ENCODE results near the gene RHOBTB1. TPM values are rescaled to one million over a fixed set of nuclear protein-coding genes. Genes with fewer than 3 reads are reported as not detected.

The RHOBTB1 gene
- total RNA-seq, 6 donors from 2014 or later: 10.4 to 28.3 (median 13.7) TPM

DNA sequence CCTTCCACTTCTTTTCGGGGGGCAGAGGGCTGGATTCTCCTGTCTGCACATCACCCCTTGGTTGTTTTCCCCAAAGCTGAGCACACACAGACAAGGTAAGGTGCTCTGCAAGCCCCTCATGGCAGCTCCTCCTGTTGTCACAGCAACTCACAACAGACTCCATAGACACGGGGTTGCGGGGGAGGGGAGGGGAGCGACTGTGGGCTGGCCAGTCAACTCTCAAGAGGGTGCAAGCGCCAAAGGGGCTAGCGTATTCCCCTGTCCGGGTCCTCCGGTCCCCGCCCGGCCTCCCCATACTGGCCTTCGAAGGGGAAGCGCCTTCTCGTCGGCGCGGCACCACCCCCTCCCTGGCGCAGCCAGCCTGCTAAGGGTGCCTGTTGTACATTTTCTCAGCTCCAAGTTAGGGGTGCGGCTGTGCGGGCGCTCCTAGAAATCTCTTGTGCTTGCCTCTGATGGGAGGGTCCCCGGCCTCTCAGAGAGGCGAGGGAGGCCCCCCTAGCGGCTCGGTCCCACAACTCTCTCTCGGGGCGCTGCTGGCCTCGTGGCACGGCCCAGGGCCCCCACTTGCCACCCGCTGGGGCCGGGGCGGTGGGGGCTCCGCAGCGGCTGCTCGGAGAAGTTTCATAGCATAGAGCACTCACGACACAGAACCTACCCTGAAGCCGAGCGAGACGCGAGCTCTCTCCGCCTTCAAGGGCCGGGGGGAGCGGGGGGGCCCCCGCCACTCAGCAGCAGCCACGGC, 498 bp downstream of the RHOBTB1 start:
- TF ChIP-seq POLR2A (IDR thresholded peaks at IDR 0.05) (no peak), POLR2AphosphoS5 (IDR thresholded peaks at IDR 0.05) (no peak), EP300 (IDR thresholded peaks at IDR 0.05) (no peak)
- TF ChIP-seq, protein P1, sequence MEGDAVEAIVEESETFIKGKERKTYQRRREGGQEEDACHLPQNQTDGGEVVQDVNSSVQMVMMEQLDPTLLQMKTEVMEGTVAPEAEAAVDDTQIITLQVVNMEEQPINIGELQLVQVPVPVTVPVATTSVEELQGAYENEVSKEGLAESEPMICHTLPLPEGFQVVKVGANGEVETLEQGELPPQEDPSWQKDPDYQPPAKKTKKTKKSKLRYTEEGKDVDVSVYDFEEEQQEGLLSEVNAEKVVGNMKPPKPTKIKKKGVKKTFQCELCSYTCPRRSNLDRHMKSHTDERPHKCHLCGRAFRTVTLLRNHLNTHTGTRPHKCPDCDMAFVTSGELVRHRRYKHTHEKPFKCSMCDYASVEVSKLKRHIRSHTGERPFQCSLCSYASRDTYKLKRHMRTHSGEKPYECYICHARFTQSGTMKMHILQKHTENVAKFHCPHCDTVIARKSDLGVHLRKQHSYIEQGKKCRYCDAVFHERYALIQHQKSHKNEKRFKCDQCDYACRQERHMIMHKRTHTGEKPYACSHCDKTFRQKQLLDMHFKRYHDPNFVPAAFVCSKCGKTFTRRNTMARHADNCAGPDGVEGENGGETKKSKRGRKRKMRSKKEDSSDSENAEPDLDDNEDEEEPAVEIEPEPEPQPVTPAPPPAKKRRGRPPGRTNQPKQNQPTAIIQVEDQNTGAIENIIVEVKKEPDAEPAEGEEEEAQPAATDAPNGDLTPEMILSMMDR (IDR thresholded peaks at IDR 0.05): no peak
- Histone ChIP-seq H3K27me3 (peaks cover 0 to 7% (median 0%) of the 10 kb centered on the region in 4 donors), H3K36me3 (peaks cover 0 to 3% (median 0%) of the 10 kb centered on the region in 4 donors), H3K4me3 (peak overlapping the region; percentile 54 to 89 (median 68)), H3K27ac (peak overlapping the region; percentile 96 to 98 (median 96)), H3K4me1 (peaks cover 13 to 32% (median 23%) of the 10 kb centered on the region in 4 donors), H3K9me3 (no peaks in the 10 kb centered on the region)
- 1 to 2% methylated on average over 7 to 42 of the region's 44 CpGs for WGBS, 2 donors
- DNase-seq: peak; percentile 65 to 91
- peak; percentile 73 to 84 for ATAC-seq (ENCODE audit: low FRiP score in 2 of 2)

DNA sequence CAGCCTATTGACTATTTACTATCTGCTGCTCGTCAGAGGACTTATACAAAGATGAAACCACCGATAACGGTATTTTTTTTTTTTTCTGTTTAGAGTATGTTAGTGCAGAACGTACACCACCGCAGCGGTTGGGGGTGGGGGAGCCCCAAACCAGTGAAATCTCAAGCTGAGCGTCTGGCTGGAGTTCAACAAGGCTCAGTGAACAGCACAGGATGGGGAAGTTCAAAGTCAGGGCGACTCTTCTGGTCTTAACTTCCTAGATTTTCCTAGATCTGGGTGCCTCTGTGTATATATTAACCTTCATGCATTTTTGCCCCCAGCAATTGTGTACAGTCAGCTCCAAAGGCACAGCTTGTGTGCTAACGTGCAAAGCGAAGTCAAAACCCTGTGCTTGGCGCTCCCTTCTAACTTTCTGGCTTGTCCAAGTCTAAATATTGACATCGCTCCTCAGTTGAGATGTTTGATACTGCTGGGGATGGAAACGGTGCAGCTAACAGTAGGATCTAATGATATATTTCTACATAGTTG, 1.1 kb downstream of the RHOBTB1 start:
- TF ChIP-seq POLR2AphosphoS5 (IDR thresholded peaks at IDR 0.05) (no peak), EP300 (IDR thresholded peaks at IDR 0.05) (no peak), POLR2A (IDR thresholded peaks at IDR 0.05) (no peak)
- TF ChIP-seq, protein P1 (IDR thresholded peaks at IDR 0.05): no peak
- H3K4me1 ChIP-seq: peaks cover 13 to 38% (median 25%) of the 10 kb centered on the region in 4 donors
- DNase-seq: peak in 1 of 2 donors; percentile 70
- H3K36me3 ChIP-seq: peaks cover 0 to 3% (median 0%) of the 10 kb centered on the region in 4 donors
- H3K27ac ChIP-seq: peak overlapping the region; percentile 96 to 98 (median 96)
- 0 to 2% methylated on average over 13 of the region's 13 CpGs for WGBS, 2 donors
- peak; percentile 29 to 34 for ATAC-seq (ENCODE audit: low FRiP score in 2 of 2)
- H3K9me3 ChIP-seq: no peaks in the 10 kb centered on the region
- peak overlapping the region; percentile 54 to 89 (median 68) for H3K4me3 ChIP-seq
- peaks cover 0 to 7% (median 0%) of the 10 kb centered on the region in 4 donors for H3K27me3 ChIP-seq

DNA sequence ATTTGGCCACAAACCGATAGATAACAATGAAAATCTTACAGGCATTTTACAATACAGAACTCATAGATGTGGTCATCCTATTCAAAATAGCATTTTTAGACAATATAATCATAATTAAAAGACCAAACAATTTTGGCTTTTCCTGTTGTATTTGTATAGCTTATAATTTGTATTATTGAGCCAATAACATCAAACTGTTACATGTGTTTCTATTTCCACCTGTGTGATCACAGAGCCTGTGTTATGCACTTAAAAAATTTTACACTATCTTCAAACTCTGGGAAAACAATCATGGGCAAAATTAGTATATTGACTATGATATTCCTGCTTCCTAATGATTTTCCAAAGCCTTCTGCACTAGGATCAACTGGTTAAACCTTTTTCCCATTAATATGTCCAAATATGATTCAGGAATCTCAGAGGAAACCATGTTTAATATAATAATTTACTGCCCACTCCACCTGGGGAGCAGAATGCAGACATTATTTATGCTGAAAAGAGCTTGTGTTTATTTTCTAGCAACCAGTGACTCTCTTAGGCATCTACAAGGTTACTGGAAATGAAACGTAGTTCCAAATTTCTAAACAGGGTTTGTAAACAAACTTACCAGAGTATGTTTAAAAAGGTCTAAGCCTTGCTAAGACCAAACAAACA, 1.7 kb downstream of the RHOBTB1 start:
- Histone ChIP-seq H3K9me3 (no peaks in the 10 kb centered on the region), H3K36me3 (peaks cover 0 to 3% (median 0%) of the 10 kb centered on the region in 4 donors), H3K27me3 (peaks cover 0 to 7% (median 0%) of the 10 kb centered on the region in 4 donors), H3K4me3 (peak overlapping the region; percentile 54 to 89 (median 68)), H3K4me1 (peaks cover 13 to 43% (median 27%) of the 10 kb centered on the region in 4 donors), H3K27ac (peak overlapping the region; percentile 96 to 98 (median 96))
- DNase-seq: no peak
- TF ChIP-seq POLR2A (IDR thresholded peaks at IDR 0.05): no peak
- no peak for TF ChIP-seq POLR2AphosphoS5 (IDR thresholded peaks at IDR 0.05)
- TF ChIP-seq, protein P1 (IDR thresholded peaks at IDR 0.05): no peak
- no peak for TF ChIP-seq EP300 (IDR thresholded peaks at IDR 0.05)
- 32 to 41% methylated on average over 2 of the region's 2 CpGs for WGBS, 2 donors
- no peak for ATAC-seq (ENCODE audit: low FRiP score in 2 of 2)

DNA sequence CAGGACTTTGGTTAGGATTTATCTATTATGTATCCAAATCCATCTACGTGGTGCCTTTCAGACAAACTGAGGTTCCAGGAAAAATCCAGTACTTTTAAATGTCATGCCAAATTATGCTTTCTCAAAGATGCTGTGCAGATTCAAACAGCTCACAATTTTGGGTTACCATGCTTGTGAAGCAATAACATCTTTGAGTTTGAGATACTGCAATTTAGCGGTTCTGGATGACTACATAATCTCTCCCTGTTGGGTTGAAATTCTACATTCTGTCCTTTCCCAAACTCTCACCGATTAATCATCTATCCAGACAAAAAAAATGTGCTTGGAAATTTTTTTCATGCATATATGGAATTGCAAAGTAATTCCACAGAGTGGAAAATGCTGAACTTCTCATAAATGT, 3.5 kb downstream of the RHOBTB1 start:
- Histone ChIP-seq H3K4me1 (peaks cover 13 to 49% (median 28%) of the 10 kb centered on the region in 4 donors), H3K4me3 (no peak overlapping the region), H3K9me3 (no peaks in the 10 kb centered on the region), H3K27ac (peak overlapping the region in 2 of 4 donors; percentile 4 to 69), H3K36me3 (peaks cover 0 to 3% (median 0%) of the 10 kb centered on the region in 4 donors), H3K27me3 (peaks cover 0 to 7% (median 0%) of the 10 kb centered on the region in 4 donors)
- WGBS, 2 donors: 83 to 95% methylated on average over 3 of the region's 3 CpGs
- no peak for DNase-seq
- TF ChIP-seq, protein P1 (IDR thresholded peaks at IDR 0.05): no peak
- no peak for TF ChIP-seq POLR2A (IDR thresholded peaks at IDR 0.05)
- no peak for TF ChIP-seq POLR2AphosphoS5 (IDR thresholded peaks at IDR 0.05)
- no peak for TF ChIP-seq EP300 (IDR thresholded peaks at IDR 0.05)
- ATAC-seq (ENCODE audit: low FRiP score in 2 of 2): no peak

All from upper lobe of left lung (tissue), 6 donors.